GM12864 (cell line): ENCODE data around the gene CT47A1.
"Not testable (repeated sequence)": the region's sequence is repeated elsewhere in the genome, so short reads cannot be mapped to it uniquely, and the experiment has no call there.

Experiments
- DNase-seq: peaks from one replicate; pipeline ENCODE4 v3.0.0-alpha.2; 2011; ENCODE audit warnings: low read depth
- H3K4me3 ChIP-seq: 2 replicates; pipeline ENCODE4 v1.5.1; 2011; ENCODE audit warnings: mild to moderate bottlenecking, low read depth, low read length, control low read depth
- TF ChIP-seq, protein P1 (sequence below): IDR thresholded peaks from 2 replicates; pipeline ENCODE4 v1.5.1; 2011; ENCODE audit warnings: low read depth, mild to moderate bottlenecking, moderate library complexity, low read length, control low read depth, inconsistent platforms; ENCODE audit errors: missing control alignments

Gene CT47A1

DNA sequence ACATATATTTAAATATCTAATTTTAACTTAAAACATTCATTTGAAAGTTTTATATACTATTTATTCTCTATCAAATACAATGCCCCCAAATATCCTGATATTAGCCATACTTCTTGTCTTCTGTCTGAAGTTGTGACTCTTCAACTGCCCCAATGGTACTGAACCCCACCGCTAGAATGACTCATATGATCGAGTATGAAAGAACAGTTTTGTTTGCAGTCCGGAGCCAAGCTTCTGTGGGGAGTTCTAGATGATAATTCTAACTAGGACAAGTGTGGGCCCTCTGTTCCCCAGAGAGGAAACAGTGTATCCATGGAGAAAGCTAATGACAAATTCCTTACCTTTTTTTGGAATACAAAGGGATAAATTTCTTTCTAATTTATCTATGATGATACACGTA lies 24.7 kb upstream of the CT47A1 start:
- DNase-seq = no peak
- H3K4me3 ChIP-seq = no peak overlapping the region
- TF ChIP-seq, protein P1, sequence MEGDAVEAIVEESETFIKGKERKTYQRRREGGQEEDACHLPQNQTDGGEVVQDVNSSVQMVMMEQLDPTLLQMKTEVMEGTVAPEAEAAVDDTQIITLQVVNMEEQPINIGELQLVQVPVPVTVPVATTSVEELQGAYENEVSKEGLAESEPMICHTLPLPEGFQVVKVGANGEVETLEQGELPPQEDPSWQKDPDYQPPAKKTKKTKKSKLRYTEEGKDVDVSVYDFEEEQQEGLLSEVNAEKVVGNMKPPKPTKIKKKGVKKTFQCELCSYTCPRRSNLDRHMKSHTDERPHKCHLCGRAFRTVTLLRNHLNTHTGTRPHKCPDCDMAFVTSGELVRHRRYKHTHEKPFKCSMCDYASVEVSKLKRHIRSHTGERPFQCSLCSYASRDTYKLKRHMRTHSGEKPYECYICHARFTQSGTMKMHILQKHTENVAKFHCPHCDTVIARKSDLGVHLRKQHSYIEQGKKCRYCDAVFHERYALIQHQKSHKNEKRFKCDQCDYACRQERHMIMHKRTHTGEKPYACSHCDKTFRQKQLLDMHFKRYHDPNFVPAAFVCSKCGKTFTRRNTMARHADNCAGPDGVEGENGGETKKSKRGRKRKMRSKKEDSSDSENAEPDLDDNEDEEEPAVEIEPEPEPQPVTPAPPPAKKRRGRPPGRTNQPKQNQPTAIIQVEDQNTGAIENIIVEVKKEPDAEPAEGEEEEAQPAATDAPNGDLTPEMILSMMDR = no peak

DNA sequence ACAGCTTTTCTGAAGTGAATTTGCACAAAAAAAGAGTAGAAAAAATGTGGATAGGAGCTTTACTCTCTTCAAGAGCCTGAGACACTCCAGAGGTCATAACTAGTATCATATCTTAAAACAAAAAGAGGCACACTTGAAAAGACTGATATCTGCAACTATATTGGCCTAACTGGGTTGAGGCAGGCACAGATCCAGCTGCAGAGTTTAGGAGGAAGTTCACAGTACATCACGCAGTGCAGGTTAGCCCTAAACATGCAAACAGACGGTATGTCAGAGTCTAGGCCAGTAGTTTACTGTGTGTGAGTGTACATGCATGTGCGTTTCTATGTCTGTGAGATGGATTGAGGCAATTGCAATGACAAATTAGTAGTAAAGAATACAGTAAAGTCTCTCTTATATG lies 24.2 kb upstream of the CT47A1 start:
- no peak for DNase-seq
- TF ChIP-seq, protein P1 = no peak
- no peak overlapping the region for H3K4me3 ChIP-seq

DNA sequence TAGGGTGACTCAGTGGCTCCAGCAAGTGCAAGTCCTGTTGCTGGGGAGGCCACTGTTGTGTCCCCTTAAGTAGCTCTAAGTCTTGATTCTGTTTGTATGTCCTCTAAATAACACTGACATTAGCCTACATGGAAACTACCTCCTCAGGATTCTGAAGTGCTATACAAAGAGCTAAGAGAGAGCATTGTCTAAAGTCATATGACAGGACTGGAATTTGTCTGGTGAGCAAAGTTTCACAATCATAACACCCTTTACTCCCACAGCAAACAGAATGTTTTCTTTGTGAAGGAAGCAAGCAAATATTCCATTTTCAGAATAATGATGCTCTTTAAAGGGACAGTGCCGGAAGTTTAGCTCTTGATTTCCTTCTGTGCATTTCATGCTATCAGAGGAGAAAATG lies 23.4 kb upstream of the CT47A1 start:
- no peak for DNase-seq
- H3K4me3 ChIP-seq = no peak overlapping the region
- TF ChIP-seq, protein P1 = no peak

DNA sequence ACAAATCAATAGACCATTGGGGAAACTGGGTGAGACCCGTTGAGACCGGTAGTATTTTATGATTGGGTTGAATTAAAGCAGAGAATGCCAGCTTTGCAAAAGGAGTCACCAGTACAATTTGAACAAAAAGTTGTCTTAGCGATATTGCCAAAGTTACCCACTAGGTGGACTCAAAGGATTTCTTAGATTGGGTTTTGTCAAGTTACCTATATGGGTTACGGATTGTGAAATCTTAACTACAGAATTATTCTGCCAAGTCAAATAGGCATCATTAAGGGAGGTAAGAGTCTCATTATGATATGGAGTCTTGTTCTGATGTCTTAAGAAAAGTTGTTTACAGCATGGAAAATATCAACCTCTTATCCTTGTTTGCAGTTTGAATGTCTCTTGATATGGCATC lies 15.0 kb upstream of the CT47A1 start:
- peak; percentile 7 for DNase-seq
- TF ChIP-seq, protein P1 = peak; percentile 39
- no peak overlapping the region for H3K4me3 ChIP-seq

DNA sequence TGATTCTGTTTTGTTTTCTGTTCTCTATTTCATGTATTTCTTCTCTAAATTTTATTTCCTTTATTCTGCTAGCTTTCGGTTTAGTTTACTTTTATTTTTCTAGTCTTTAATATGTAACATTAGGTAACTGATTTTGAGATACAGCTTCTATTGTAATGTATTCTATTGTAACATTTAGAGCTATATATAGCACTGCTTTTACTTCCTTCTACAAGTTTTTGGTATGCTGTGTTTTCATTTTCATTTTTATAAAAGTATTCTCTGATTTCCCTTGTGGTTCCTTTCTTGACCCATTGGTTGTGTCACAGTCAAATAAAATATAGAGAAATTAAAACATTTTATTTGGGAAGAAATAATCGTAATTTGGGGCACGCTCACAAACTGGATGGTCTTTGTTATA lies 13.9 kb upstream of the CT47A1 start:
- DNase-seq = no peak
- TF ChIP-seq, protein P1 = no peak
- no peak overlapping the region for H3K4me3 ChIP-seq

- H3K4me3 ChIP-seq = not testable (repeated sequence)
Measured at GRCh38 chrX:120956500-120956899, 29.1 kb downstream of the CT47A1 start, which contains the start of gene CT47A7. TSS of gene CT47A7 (minus strand) at chrX:120956600. CDS start at chrX:120956345, 255 bp downstream.

More at GRCh38 chrX:120956500-120956899, 29.1 kb downstream of the CT47A1 start, which contains the start of gene CT47A7:
- not testable (repeated sequence) for DNase-seq
